ENCODE measurements around the gene PCDH9.

PCDH9 gene

DNA sequence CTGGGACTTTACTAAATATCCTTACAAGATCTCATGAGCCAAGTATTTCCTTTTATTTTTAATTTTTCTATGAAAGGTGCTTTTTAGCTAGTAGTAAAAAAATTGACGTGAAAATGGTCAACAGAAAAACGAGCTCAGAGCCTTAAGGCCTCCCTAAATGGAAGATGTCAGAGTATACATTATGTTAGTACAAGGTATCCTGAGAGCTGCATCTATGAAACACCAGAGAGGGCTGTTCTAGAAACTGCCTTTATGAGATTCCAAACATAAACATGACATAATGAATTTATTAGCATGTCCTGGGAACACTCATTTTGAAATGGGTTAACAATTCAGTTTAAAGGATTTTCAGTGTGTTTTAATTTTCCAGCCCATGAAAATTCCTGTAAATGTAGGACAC is 146.6 kb downstream of the PCDH9 start:
- DNase-seq (ENCODE audit: low read depth) = no peak

GRCh38 chr13:67080351-67080750 is 149.8 kb downstream of the PCDH9 start:
- no peak for DNase-seq (ENCODE audit: low read depth)

DNA sequence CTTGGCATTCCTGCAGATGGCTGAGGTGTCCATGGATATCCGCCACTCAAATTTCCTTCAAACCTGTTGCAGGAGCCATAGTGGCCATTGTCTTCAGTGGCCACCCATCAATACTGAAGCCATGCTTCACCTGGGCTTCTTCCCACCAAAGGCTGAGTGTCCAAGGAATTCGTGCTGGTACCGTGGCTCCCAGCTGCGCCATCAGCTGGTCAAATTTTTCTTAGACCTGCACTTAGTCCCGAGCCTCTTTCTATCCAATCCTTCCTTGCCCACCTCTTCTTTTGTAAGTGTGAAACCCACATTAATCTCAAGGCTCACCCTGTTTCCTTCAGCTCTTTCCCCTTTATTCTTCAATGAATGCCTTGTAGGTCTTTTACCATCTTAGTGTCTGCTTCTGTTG is 152.1 kb downstream of the PCDH9 start:
- no peak for DNase-seq (ENCODE audit: low read depth)

- no peak for DNase-seq (ENCODE audit: low read depth)
Observed at GRCh38 chr13:67077132-67077531, 153.0 kb downstream of the PCDH9 start.

GRCh38 chr13:67076378-67076777 is 153.8 kb downstream of the PCDH9 start:
- DNase-seq (ENCODE audit: low read depth) = peak; percentile 58

- DNase-seq (ENCODE audit: low read depth) = no peak
Observed at GRCh38 chr13:67075239-67075638, 154.9 kb downstream of the PCDH9 start.

GRCh38 chr13:67071918-67072598 is 158.1 kb downstream of the PCDH9 start:
- DNase-seq (ENCODE audit: low read depth) = no peak

GRCh38 chr13:67070306-67070705 is 159.8 kb downstream of the PCDH9 start:
- DNase-seq (ENCODE audit: low read depth) = no peak

GRCh38 chr13:67069117-67069767 is 160.9 kb downstream of the PCDH9 start:
- DNase-seq (ENCODE audit: low read depth) = no peak

DNA sequence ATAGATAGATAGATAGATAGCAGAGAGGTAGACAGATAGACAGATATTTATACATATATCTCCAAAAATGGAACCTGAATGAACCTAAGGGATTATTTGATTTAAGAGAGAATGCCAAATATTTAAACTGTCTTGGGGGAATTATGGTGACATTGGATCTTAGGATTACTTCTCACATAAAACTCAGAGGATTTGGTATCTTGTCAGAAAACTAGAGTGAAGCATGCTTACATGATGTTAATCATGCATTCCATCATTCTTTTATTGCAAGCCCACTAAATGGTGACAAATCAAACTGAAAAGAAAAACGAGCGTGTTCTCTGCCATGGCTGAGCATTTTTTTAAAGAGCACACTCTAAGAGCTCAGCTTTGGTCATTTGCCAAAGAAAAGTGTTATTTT is 165.2 kb downstream of the PCDH9 start:
- no peak for DNase-seq (ENCODE audit: low read depth)

GRCh38 chr13:67063036-67063435 is 167.1 kb downstream of the PCDH9 start:
- DNase-seq (ENCODE audit: low read depth) = no peak

DNA sequence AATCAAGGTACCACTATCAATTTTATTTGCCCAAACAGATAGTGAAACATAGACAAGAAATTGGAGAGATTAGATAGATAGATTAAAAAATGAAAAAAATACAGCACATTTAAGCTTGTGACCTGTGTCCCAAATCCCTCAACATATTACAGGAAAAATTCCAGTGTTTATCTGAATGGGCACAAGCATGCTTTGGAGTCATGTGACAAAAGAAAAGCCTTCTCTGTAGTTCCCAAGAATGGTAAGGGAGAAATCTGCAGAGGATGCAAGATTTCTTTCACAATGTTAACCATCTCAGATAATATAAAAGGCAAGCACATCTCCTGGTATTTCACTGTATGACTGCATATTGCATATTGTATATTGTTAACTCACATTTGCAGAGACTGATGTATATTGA is 168.0 kb downstream of the PCDH9 start:
- no peak for DNase-seq (ENCODE audit: low read depth)

DNA sequence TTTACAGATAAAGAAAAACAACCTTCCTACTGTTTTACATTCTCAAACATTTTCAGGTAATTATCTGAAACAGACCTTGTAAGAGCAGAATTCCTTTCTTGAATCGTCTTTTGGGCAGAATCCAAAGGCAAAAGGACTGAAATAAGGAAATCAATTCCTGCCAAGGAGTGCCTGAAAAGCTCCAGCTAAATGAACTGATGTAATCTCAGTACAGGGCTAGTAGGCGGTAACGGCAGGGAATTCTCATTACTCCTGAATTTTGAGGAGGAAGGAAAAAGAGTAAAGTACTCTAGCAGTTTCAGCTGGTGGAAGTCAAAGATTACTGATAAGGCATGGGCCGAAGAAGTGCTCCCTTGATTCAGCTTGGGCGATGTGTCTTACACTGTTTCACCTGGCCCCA is 168.4 kb downstream of the PCDH9 start:
- no peak for DNase-seq (ENCODE audit: low read depth)

- no peak for DNase-seq (ENCODE audit: low read depth)
Observed at GRCh38 chr13:67052550-67053490, 177.3 kb downstream of the PCDH9 start.

DNA sequence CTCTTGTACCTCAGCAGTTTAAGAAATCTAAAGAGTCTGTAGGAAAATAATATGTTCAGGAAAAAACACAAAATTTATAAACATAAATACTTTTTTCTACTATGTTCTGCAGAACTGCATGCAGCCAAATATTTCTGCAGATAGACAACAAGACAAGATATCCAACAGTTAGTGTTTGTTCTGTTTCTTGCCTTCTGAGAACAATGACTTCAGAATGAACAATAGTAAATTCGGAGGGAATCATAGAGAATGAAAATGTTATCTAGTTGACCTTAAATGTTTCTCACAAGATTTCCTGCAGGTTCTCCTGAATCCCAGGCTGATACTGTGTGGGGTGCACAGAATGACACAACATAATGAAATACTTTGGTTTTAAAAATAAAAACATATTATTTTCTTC is 180.4 kb downstream of the PCDH9 start:
- DNase-seq (ENCODE audit: low read depth) = no peak

DNA sequence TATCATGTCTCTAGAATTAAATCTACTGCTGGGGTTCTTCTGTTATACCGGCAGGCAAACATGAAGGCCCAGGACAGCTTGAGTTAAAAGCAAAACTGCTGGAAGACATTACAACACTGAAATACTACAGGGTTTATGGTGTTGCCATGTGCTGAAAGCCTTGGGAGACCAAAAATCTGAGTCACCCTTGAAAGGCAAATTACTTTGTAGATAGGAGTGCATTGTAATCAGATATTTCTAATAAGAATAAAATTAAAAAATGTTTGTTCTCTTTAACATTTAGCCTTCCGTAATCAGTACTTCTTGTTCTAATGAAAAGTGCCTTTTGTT is 181.3 kb downstream of the PCDH9 start:
- peak; percentile 73 for DNase-seq (ENCODE audit: low read depth)

- DNase-seq (ENCODE audit: low read depth) = peak; percentile 86
Observed at GRCh38 chr13:67048084-67048820, 181.9 kb downstream of the PCDH9 start.

DNA sequence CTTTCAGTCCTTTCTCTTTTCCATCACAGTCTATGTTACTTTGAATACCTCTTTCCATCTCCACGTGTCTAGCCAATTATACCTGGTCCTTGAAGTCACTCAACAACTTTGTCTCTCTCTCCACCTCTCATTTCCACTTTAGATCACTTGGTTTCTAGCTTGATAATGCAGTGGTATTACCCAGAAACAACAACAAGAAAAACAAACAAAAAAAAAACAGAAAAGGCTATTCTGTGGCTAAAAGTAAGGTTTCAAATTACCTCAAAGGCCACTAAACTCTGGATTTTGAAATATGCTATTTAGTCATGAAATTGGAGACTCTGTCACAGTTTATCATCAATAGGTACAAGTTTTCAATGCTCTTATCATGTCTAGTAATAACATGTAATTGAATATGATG is 184.8 kb downstream of the PCDH9 start:
- DNase-seq (ENCODE audit: low read depth) = no peak

DNA sequence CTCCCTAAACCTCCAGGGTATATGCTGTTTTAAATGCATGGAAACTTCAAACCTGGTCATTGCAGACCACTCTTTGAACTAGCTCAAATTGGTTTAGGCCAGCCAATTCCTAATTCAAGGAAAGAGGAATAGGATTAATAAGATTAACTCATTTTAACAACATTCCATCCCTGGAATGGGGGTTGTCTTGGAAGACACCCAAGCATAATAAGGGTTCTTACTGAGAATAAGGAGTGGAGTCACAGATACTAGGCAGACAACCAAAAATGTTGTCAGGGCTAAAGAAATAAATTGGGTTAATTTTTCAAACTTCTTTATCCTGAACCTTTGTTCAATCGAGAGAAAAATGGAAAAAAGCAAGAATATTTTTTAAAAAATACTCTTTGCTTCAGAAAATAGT is 186.2 kb downstream of the PCDH9 start:
- peak; percentile 37 for DNase-seq (ENCODE audit: low read depth)

GRCh38 chr13:67042556-67042955 is 187.6 kb downstream of the PCDH9 start:
- no peak for DNase-seq (ENCODE audit: low read depth)

DNA sequence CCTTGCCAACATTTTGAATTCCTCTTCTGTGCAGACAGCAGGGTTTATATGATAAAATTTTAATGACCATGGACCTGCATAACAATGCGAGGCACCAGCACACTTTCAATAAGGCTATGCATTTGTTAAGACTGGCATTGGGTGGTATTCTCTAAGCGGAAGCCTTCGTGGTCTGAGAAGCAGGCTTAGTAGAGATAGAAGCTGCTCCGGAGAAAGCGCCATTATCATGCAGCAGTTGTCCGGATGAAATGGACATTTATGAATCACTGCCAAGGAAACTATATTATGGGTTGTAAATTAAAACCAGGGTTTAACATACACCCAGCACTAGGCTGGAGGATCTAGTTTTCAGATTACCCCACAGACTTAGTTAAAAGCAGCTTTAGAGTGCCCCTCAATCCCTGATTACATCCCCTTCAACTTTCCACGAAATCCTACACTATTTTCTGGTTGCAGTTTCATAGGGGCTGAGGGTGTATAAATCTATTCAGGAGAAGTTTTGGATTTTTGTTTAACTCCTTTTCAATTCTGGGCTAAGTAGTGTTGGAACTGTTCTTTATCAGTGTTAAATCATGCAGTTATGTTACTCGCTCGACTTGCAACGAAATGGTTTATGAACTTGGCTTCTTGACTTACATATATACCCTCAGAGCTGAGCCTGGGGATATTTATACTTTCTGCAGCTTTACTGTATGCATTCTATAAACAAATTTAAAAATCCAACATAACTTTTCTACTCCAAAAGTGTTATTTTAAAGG is 193.3 kb downstream of the PCDH9 start:
- DNase-seq (ENCODE audit: low read depth) = no peak

DNA sequence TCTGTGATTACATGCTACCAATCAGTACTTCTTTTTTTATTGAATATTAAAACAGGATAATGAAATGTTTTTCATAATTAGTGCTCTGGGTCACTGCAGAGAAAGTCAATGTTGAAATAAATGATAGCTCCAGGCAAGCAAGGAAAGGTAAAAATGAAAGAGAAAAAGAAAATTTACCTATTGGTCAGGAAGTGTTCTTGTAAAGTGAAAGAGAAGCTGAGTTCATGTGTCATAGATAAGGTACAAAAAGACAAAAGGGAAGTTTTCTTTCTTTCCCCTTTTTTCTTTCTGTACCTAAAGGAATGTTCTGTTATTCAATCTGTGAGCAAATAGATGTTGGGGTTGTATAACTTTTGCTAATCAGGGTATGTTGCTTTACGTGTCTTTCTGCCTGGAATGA is 197.0 kb downstream of the PCDH9 start:
- no peak for DNase-seq (ENCODE audit: low read depth)
